Transverse colon (tissue), 4 donors: ENCODE measurements around the gene ABRACL.

Experiments
- CTCF ChIP-seq, 5 experiments: fragments of 200-600 bp in 3 of 5; fragments of 450-650 bp in 2 of 5; sonication (generic) in 3 of 5; IDR thresholded peaks; 1 replicate in 2 of 5; 2 replicates in 3 of 5; pipeline ENCODE4 v1.5.1; 2016 to 2017; ENCODE audit warnings: antibody characterized with exemption in 5 of 5, inconsistent platforms in 3 of 5, mild to moderate bottlenecking in 2 of 5, moderate library complexity in 1 of 5
- EP300 ChIP-seq: sonication (generic); formaldehyde crosslinking; IDR thresholded peaks from one replicate; pipeline ENCODE4 v1.6.1; 2017; ENCODE audit warnings: antibody characterized with exemption, low read depth
- POLR2A ChIP-seq: fragments of 450-650 bp; IDR thresholded peaks from one replicate; pipeline ENCODE4 v1.6.1; 2016; ENCODE audit warnings: antibody characterized with exemption, mild to moderate bottlenecking, moderate library complexity
- POLR2AphosphoS5 ChIP-seq, 3 donors: sonication (generic); formaldehyde crosslinking; IDR thresholded peaks; one replicate each; pipeline ENCODE4 v1.6.1; 2016; ENCODE audit warnings: antibody characterized with exemption in 3 of 3

- no peak for TF ChIP-seq POLR2AphosphoS5 (IDR thresholded peaks at IDR 0.05)
- no peak for TF ChIP-seq POLR2A
- no peak for TF ChIP-seq CTCF (IDR thresholded peaks at IDR 0.05)
- no peak for TF ChIP-seq EP300
Observed at GRCh38 chr6:139079018-139079417, 50.5 kb downstream of the ABRACL start.
